ENCODE data around the gene EIF2D.

Gene EIF2D

DNA sequence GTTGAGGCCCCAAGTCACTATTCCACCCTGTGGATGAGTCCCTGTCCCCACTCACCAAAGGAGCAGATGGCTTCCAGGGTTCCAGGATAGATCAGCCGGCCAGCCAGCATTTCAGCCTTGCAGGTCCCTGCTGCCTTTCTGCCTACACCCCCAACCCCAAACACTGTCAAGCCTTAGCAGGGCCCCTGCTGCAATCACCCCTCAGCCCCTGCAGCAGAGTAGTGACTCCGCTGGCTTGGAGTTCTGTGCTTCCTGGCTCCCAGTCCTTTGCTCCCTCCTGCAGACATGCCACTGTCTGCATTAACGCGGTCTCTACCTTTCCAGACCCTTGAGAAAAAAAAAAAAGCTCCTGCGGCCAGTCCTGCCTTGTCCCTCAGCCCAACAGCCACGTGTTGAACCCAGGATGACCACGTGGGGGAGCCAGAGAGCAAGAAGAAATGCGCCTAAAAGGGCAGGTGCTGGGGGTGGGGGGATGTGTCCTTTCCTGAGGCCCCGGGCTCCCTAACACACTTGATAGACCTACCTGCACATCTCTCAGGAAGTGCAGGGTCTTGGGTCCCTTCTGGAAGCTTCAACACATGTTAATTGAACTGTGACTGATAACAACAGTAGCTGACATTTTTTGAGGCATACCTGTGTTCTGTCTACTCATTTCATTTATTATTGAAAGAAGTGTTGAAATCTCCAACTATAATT lies 67.6 kb downstream of the EIF2D start:
- DNase-seq: peak; percentile 73

All from left hindlimb (tissue), 1 donor.